HL-60/S4 treated with phorbol 12-myristate 13-acetate at 8.2 ng/mL for 4 days and 3 days (cell line): Measurements from ENCODE around the gene SERTAD1.

Experiments
- in situ Hi-C: fragments of 300-500 bp; cut with MboI; formaldehyde crosslinking; loops from 2 replicates; pipeline ENCODE4 v1.15.0; 2022; ENCODE audit warnings: low sequenced_read_pairs

SERTAD1 gene

GRCh38 chr19:40407714-40408597, 17.8 kb downstream of the SERTAD1 start:
- in situ Hi-C loops: no loop called here

- in situ Hi-C loops: no loop called here
Measured at GRCh38 chr19:40403262-40403984, 22.4 kb downstream of the SERTAD1 start.

GRCh38 chr19:40400559-40400958, 25.2 kb downstream of the SERTAD1 start:
- in situ Hi-C loops: no loop called here

- in situ Hi-C loops: no loop called here
Measured at GRCh38 chr19:40398417-40399131, 27.2 kb downstream of the SERTAD1 start.

GRCh38 chr19:40397568-40397906, 28.3 kb downstream of the SERTAD1 start:
- in situ Hi-C loops: no loop called here

GRCh38 chr19:40396886-40397567, 28.8 kb downstream of the SERTAD1 start:
- in situ Hi-C loops: no loop called here

- in situ Hi-C loops: no loop called here
Measured at GRCh38 chr19:40395956-40396355, 29.8 kb downstream of the SERTAD1 start.

- in situ Hi-C loops: no loop called here
Measured at GRCh38 chr19:40394816-40395210, 31.0 kb downstream of the SERTAD1 start.

GRCh38 chr19:40393894-40394815, 31.6 kb downstream of the SERTAD1 start:
- in situ Hi-C loops: no loop called here

- in situ Hi-C loops: no loop called here
Measured at GRCh38 chr19:40392894-40393517, 32.8 kb downstream of the SERTAD1 start.

- in situ Hi-C loops: no loop called here
Measured at GRCh38 chr19:40392123-40392522, 33.7 kb downstream of the SERTAD1 start.

- in situ Hi-C loops: no loop called here
Measured at GRCh38 chr19:40390084-40390742, 35.6 kb downstream of the SERTAD1 start, which contains the start of gene HIPK4. HIPK4 (minus strand) TSS chr19:40390181; CDS start chr19:40389902, 279 bp downstream.

GRCh38 chr19:40389404-40390083, 36.2 kb downstream of the SERTAD1 start:
- in situ Hi-C loops: no loop called here

- in situ Hi-C loops: no loop called here
Measured at GRCh38 chr19:40388481-40388880, 37.3 kb downstream of the SERTAD1 start.

GRCh38 chr19:40387155-40387554, 38.6 kb downstream of the SERTAD1 start:
- in situ Hi-C loops: no loop called here

GRCh38 chr19:40383668-40384248, 42.0 kb downstream of the SERTAD1 start:
- in situ Hi-C loops: no loop called here

- in situ Hi-C loops: no loop called here
Measured at GRCh38 chr19:40381321-40381720, 44.5 kb downstream of the SERTAD1 start.
